Measurements from ENCODE around the gene TMEM163.

DNA sequence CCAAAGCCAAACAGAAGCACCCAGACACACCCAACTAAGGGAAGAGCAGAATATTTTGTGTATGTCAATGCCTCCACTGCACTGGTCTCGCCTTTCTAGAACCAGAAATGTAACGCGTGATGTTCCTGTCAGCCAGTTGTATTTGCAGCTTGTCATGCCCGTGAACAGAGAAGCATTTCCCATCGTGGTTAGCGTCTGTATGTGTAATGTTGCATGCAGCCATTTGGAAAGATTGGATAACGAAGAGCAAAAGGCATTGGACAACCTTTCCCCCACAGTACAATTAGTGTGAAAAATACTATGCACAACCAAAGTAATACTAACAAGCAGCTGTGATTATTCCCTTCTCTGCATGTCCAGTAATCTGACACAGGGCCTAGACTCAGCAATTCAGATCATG, 140.5 kb downstream of the TMEM163 start:
- TF ChIP-seq, protein P1, sequence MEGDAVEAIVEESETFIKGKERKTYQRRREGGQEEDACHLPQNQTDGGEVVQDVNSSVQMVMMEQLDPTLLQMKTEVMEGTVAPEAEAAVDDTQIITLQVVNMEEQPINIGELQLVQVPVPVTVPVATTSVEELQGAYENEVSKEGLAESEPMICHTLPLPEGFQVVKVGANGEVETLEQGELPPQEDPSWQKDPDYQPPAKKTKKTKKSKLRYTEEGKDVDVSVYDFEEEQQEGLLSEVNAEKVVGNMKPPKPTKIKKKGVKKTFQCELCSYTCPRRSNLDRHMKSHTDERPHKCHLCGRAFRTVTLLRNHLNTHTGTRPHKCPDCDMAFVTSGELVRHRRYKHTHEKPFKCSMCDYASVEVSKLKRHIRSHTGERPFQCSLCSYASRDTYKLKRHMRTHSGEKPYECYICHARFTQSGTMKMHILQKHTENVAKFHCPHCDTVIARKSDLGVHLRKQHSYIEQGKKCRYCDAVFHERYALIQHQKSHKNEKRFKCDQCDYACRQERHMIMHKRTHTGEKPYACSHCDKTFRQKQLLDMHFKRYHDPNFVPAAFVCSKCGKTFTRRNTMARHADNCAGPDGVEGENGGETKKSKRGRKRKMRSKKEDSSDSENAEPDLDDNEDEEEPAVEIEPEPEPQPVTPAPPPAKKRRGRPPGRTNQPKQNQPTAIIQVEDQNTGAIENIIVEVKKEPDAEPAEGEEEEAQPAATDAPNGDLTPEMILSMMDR (IDR thresholded peaks at IDR 0.05) = no peak
- TF ChIP-seq EZH2 (IDR thresholded peaks at IDR 0.05) = no peak

Measured in neural progenitor cell (in vitro differentiated cells).